ENCODE data around the gene ASIC4.

ASIC4 gene

GRCh38 chr2:219537657-219538488 lies 23.6 kb downstream of the ASIC4 start:
- no peak for DNase-seq

- DNase-seq, result no peak
Measured at GRCh38 chr2:219538504-219538951, 24.2 kb downstream of the ASIC4 start.

- DNase-seq, result no peak
Measured at GRCh38 chr2:219538956-219539788, 24.9 kb downstream of the ASIC4 start.

- DNase-seq, result no peak
Measured at GRCh38 chr2:219539926-219540678, 25.8 kb downstream of the ASIC4 start.

- DNase-seq, result no peak
Measured at GRCh38 chr2:219540784-219541504, 26.7 kb downstream of the ASIC4 start.

GRCh38 chr2:219541611-219542180 lies 27.4 kb downstream of the ASIC4 start:
- peak; percentile 91 for DNase-seq

GRCh38 chr2:219542931-219543595 lies 28.8 kb downstream of the ASIC4 start:
- no peak for DNase-seq

GRCh38 chr2:219543596-219544358 lies 29.5 kb downstream of the ASIC4 start, which contains the start of the genes CHPF and TMEM198:
Gene CHPF (minus strand): TSS chr2:219543809. CDS start chr2:219543538, 271 bp downstream.
Gene TMEM198 (plus strand): TSS chr2:219544028. CDS start chr2:219544728, 700 bp downstream.
- peak; percentile 96 for DNase-seq

GRCh38 chr2:219544567-219544966 lies 30.3 kb downstream of the ASIC4 start:
- no peak for DNase-seq

- no peak for DNase-seq
Measured at GRCh38 chr2:219545295-219545942, 31.1 kb downstream of the ASIC4 start.

GRCh38 chr2:219545943-219546352 lies 31.7 kb downstream of the ASIC4 start:
- no peak for DNase-seq

GRCh38 chr2:219547621-219548020 lies 33.3 kb downstream of the ASIC4 start:
- no peak for DNase-seq

- no peak for DNase-seq
Measured at GRCh38 chr2:219548990-219549389, 34.7 kb downstream of the ASIC4 start.

GRCh38 chr2:219549619-219550018 lies 35.3 kb downstream of the ASIC4 start:
- no peak for DNase-seq

GRCh38 chr2:219551441-219552381 lies 37.4 kb downstream of the ASIC4 start:
- peak; percentile 17 for DNase-seq

GRCh38 chr2:219552382-219553167 lies 38.3 kb downstream of the ASIC4 start:
- DNase-seq, result peak; percentile 79

GRCh38 chr2:219553168-219553417 lies 38.8 kb downstream of the ASIC4 start:
- DNase-seq, result no peak

- DNase-seq, result no peak
Measured at GRCh38 chr2:219553463-219553963, 39.2 kb downstream of the ASIC4 start.

All from CD4-positive, alpha-beta T cell treated with Interleukin-21 for 1 hour (primary cell).